ENCODE data around the gene MBD2.
A peak's percentile ranks its signal among the peaks of the same experiment; 100 is the strongest.
"Not testable (repeated sequence)": the region's sequence is repeated elsewhere in the genome, so short reads cannot be mapped to it uniquely, and the experiment has no call there.

Gene MBD2

GRCh38 chr18:54222922-54223567 lies 1.4 kb downstream of the MBD2 start:
- peak overlapping the region; percentile 91 for H3K4me3 Mint-ChIP-seq
- H3K36me3 Mint-ChIP-seq (ENCODE audit: low read depth): peaks cover 42% of the 10 kb centered on the region
- H3K27me3 Mint-ChIP-seq: no peaks in the 10 kb centered on the region
- no peak for DNase-seq
- H3K4me1 Mint-ChIP-seq (ENCODE audit: low read depth): peaks cover 55% of the 10 kb centered on the region
- peak overlapping the region; percentile 98 for H3K27ac Mint-ChIP-seq
- H3K9me3 Mint-ChIP-seq: no peaks in the 10 kb centered on the region

- peaks cover 48% of the 10 kb centered on the region for H3K36me3 Mint-ChIP-seq (ENCODE audit: low read depth)
- peak overlapping the region; percentile 33 for H3K27ac Mint-ChIP-seq
- no peak for DNase-seq
- H3K4me3 Mint-ChIP-seq: no peak overlapping the region
- H3K27me3 Mint-ChIP-seq: no peaks in the 10 kb centered on the region
- no peaks in the 10 kb centered on the region for H3K9me3 Mint-ChIP-seq
- H3K4me1 Mint-ChIP-seq (ENCODE audit: low read depth): peaks cover 71% of the 10 kb centered on the region
Observed at GRCh38 chr18:54220406-54220805, 4.1 kb downstream of the MBD2 start.

- not testable (repeated sequence) for H3K9me3 Mint-ChIP-seq, H3K4me3 Mint-ChIP-seq, H3K27ac Mint-ChIP-seq, H3K27me3 Mint-ChIP-seq, DNase-seq
- peaks cover 74% of the 10 kb centered on the region for H3K4me1 Mint-ChIP-seq (ENCODE audit: low read depth)
- peaks cover 54% of the 10 kb centered on the region for H3K36me3 Mint-ChIP-seq (ENCODE audit: low read depth)
Observed at GRCh38 chr18:54218803-54219202, 5.7 kb downstream of the MBD2 start.

- H3K4me1 Mint-ChIP-seq (ENCODE audit: low read depth): peaks cover 73% of the 10 kb centered on the region
- H3K9me3 Mint-ChIP-seq: no peaks in the 10 kb centered on the region
- no peak overlapping the region for H3K4me3 Mint-ChIP-seq
- no peak for DNase-seq
- no peak overlapping the region for H3K27ac Mint-ChIP-seq
- peaks cover 52% of the 10 kb centered on the region for H3K36me3 Mint-ChIP-seq (ENCODE audit: low read depth)
- no peaks in the 10 kb centered on the region for H3K27me3 Mint-ChIP-seq
Observed at GRCh38 chr18:54218299-54218698, 6.2 kb downstream of the MBD2 start.

- no peak for DNase-seq
- no peaks in the 10 kb centered on the region for H3K9me3 Mint-ChIP-seq
- H3K4me1 Mint-ChIP-seq (ENCODE audit: low read depth): peaks cover 68% of the 10 kb centered on the region
- H3K27ac Mint-ChIP-seq: no peak overlapping the region
- H3K27me3 Mint-ChIP-seq: no peaks in the 10 kb centered on the region
- H3K36me3 Mint-ChIP-seq (ENCODE audit: low read depth): peaks cover 48% of the 10 kb centered on the region
- no peak overlapping the region for H3K4me3 Mint-ChIP-seq
Observed at GRCh38 chr18:54217624-54218023, 6.8 kb downstream of the MBD2 start.

GRCh38 chr18:54215069-54215468 lies 9.4 kb downstream of the MBD2 start:
- Mint-ChIP-seq H3K4me1 (ENCODE audit: low read depth) (peaks cover 67% of the 10 kb centered on the region), H3K36me3 (ENCODE audit: low read depth) (peaks cover 32% of the 10 kb centered on the region), H3K4me3 (no peak overlapping the region), H3K9me3 (no peaks in the 10 kb centered on the region), H3K27ac (peak overlapping the region; percentile 52), H3K27me3 (no peaks in the 10 kb centered on the region)
- no peak for DNase-seq

GRCh38 chr18:54210463-54210862 lies 14.0 kb downstream of the MBD2 start:
- H3K27ac Mint-ChIP-seq: peak overlapping the region; percentile 80

GRCh38 chr18:54209471-54210180 lies 14.8 kb downstream of the MBD2 start:
- no peak for DNase-seq
- peaks cover 66% of the 10 kb centered on the region for H3K4me1 Mint-ChIP-seq (ENCODE audit: low read depth)

More at GRCh38 chr18:54210463-54210862, 14.0 kb downstream of the MBD2 start:
- peak overlapping the region; percentile 1 for H3K4me3 Mint-ChIP-seq
- H3K36me3 Mint-ChIP-seq (ENCODE audit: low read depth): peaks cover 24% of the 10 kb centered on the region
- no peak for DNase-seq
- no peaks in the 10 kb centered on the region for H3K27me3 Mint-ChIP-seq
- H3K4me1 Mint-ChIP-seq (ENCODE audit: low read depth): peaks cover 70% of the 10 kb centered on the region
- H3K9me3 Mint-ChIP-seq: no peaks in the 10 kb centered on the region

GRCh38 chr18:54206447-54206846 lies 18.0 kb downstream of the MBD2 start:
- Mint-ChIP-seq H3K36me3 (ENCODE audit: low read depth) (peaks cover 41% of the 10 kb centered on the region), H3K27me3 (no peaks in the 10 kb centered on the region), H3K4me3 (no peak overlapping the region), H3K4me1 (ENCODE audit: low read depth) (peaks cover 51% of the 10 kb centered on the region), H3K9me3 (no peaks in the 10 kb centered on the region), H3K27ac (peak overlapping the region; percentile 13)
- DNase-seq: no peak

More at GRCh38 chr18:54209471-54210180, 14.8 kb downstream of the MBD2 start:
- Mint-ChIP-seq H3K27ac (peak overlapping the region; percentile 97), H3K36me3 (ENCODE audit: low read depth) (peaks cover 21% of the 10 kb centered on the region), H3K4me3 (peak overlapping the region; percentile 65), H3K27me3 (no peaks in the 10 kb centered on the region), H3K9me3 (no peaks in the 10 kb centered on the region)

GRCh38 chr18:54205959-54206358 lies 18.5 kb downstream of the MBD2 start:
- H3K36me3 Mint-ChIP-seq (ENCODE audit: low read depth): peaks cover 46% of the 10 kb centered on the region
- peaks cover 51% of the 10 kb centered on the region for H3K4me1 Mint-ChIP-seq (ENCODE audit: low read depth)

GRCh38 chr18:54205448-54205847 lies 19.0 kb downstream of the MBD2 start:
- peaks cover 49% of the 10 kb centered on the region for H3K4me1 Mint-ChIP-seq (ENCODE audit: low read depth)
- peak overlapping the region; percentile 50 for H3K27ac Mint-ChIP-seq
- not testable (repeated sequence) for H3K9me3 Mint-ChIP-seq, H3K27me3 Mint-ChIP-seq, H3K4me3 Mint-ChIP-seq, DNase-seq
- H3K36me3 Mint-ChIP-seq (ENCODE audit: low read depth): peaks cover 50% of the 10 kb centered on the region

More at GRCh38 chr18:54205959-54206358, 18.5 kb downstream of the MBD2 start:
- H3K27me3 Mint-ChIP-seq: no peaks in the 10 kb centered on the region
- no peaks in the 10 kb centered on the region for H3K9me3 Mint-ChIP-seq
- no peak for DNase-seq
- H3K4me3 Mint-ChIP-seq: no peak overlapping the region
- H3K27ac Mint-ChIP-seq: peak overlapping the region; percentile 50

- H3K27ac Mint-ChIP-seq: no peak overlapping the region
- peaks cover 44% of the 10 kb centered on the region for H3K4me1 Mint-ChIP-seq (ENCODE audit: low read depth)
- no peaks in the 10 kb centered on the region for H3K27me3 Mint-ChIP-seq
- no peak overlapping the region for H3K4me3 Mint-ChIP-seq
- no peaks in the 10 kb centered on the region for H3K9me3 Mint-ChIP-seq
- DNase-seq: no peak
- peaks cover 54% of the 10 kb centered on the region for H3K36me3 Mint-ChIP-seq (ENCODE audit: low read depth)
Observed at GRCh38 chr18:54204883-54205282, 19.6 kb downstream of the MBD2 start.

GRCh38 chr18:54203914-54204313 lies 20.6 kb downstream of the MBD2 start:
- H3K9me3 Mint-ChIP-seq: no peaks in the 10 kb centered on the region
- DNase-seq: no peak
- peaks cover 40% of the 10 kb centered on the region for H3K4me1 Mint-ChIP-seq (ENCODE audit: low read depth)
- no peak overlapping the region for H3K4me3 Mint-ChIP-seq
- H3K27ac Mint-ChIP-seq: no peak overlapping the region
- H3K27me3 Mint-ChIP-seq: no peaks in the 10 kb centered on the region
- H3K36me3 Mint-ChIP-seq (ENCODE audit: low read depth): peaks cover 59% of the 10 kb centered on the region

- Mint-ChIP-seq H3K9me3 (no peaks in the 10 kb centered on the region), H3K36me3 (ENCODE audit: low read depth) (peaks cover 68% of the 10 kb centered on the region), H3K27ac (no peak overlapping the region), H3K27me3 (no peaks in the 10 kb centered on the region), H3K4me1 (ENCODE audit: low read depth) (peaks cover 32% of the 10 kb centered on the region), H3K4me3 (no peak overlapping the region)
- DNase-seq: no peak
Observed at GRCh38 chr18:54202851-54203250, 21.6 kb downstream of the MBD2 start.

GRCh38 chr18:54197747-54198411 lies 26.6 kb downstream of the MBD2 start:
- Mint-ChIP-seq H3K27ac (no peak overlapping the region), H3K9me3 (no peaks in the 10 kb centered on the region), H3K27me3 (no peaks in the 10 kb centered on the region), H3K4me3 (no peak overlapping the region), H3K4me1 (ENCODE audit: low read depth) (peaks cover 22% of the 10 kb centered on the region), H3K36me3 (ENCODE audit: low read depth) (peaks cover 68% of the 10 kb centered on the region)
- no peak for DNase-seq

Data from activated T-cell treated with anti-CD3 and anti-CD28 coated beads, Interleukin-2, amount 50 U/mL, for 24 hours (primary cell).